Kidney (tissue), 14 donors: ENCODE data around the gene TRIP10. TPM values are rescaled to one million over a fixed set of nuclear protein-coding genes. Genes with fewer than 3 reads are reported as not detected.
A peak's percentile ranks its signal among the peaks of the same experiment; 100 is the strongest.

ENCODE experiments used
- DNase-seq, 5 donors: peaks; one replicate each; pipeline ENCODE4 v3.0.0-alpha.2; 2013 to 2020
- FAIRE-seq: peaks from 2 replicates; lab custom pipeline; 2012; peaks lifted over from hg19 to GRCh38; lab: Jason Lieb, UNC
- H3K27ac ChIP-seq, 2 donors: one replicate each; pipeline ENCODE4 v1.7.0; 2013; ENCODE audit warnings: low read depth in 2 of 2, low read length in 2 of 2, inconsistent platforms in 1 of 2
- H3K27me3 ChIP-seq: one replicate; pipeline ENCODE4 v1.7.1; 2013; ENCODE audit warnings: low read length, inconsistent platforms; ENCODE audit not compliant: control insufficient read depth, insufficient read depth
- H3K36me3 ChIP-seq, 3 donors: one replicate each; pipeline versions ENCODE4 v1.7.0 to v1.7.1; 2013; ENCODE audit warnings: low read length in 3 of 3, control low read depth in 1 of 3, inconsistent platforms in 1 of 3; ENCODE audit not compliant: insufficient read depth in 3 of 3, control insufficient read depth in 2 of 3
- H3K4me1 ChIP-seq, 3 donors: one replicate each; pipeline versions ENCODE4 v1.7.0 to v1.7.1; 2013; ENCODE audit warnings: low read length in 3 of 3, inconsistent platforms in 1 of 3, low read depth in 1 of 3; ENCODE audit not compliant: control insufficient read depth in 2 of 3, insufficient read depth in 2 of 3
- H3K4me3 ChIP-seq, 3 donors: one replicate each; pipeline versions ENCODE4 v1.7.0 to v1.8.1; 2013; ENCODE audit warnings: low read length in 3 of 3, control low read depth in 1 of 3, inconsistent platforms in 1 of 3
- H3K9ac ChIP-seq, 3 donors: one replicate each; pipeline versions ENCODE4 v1.7.0 to v1.7.1; 2013; ENCODE audit warnings: low read length in 3 of 3, control low read depth in 1 of 3, inconsistent platforms in 1 of 3
- H3K9me3 ChIP-seq, 3 donors: one replicate each; pipeline versions ENCODE4 v1.7.0 to v1.7.1; 2013; ENCODE audit warnings: low read length in 3 of 3, control low read depth in 1 of 3, inconsistent platforms in 1 of 3; ENCODE audit not compliant: control insufficient read depth in 2 of 3, insufficient read depth in 1 of 3
- CTCF ChIP-seq: IDR thresholded peaks from 3 replicates; pipeline ENCODE4 v1.5.1; 2012; ENCODE audit warnings: mild to moderate bottlenecking, moderate library complexity, borderline replicate concordance; ENCODE audit not compliant: insufficient read depth; ENCODE audit errors: extremely low read depth
- intact Hi-C: fragments of 100-400 bp; cut with DNase I; formaldehyde crosslinking; loops from one replicate; pipeline ENCODE4 v1.11.1; 2022
- polyA plus RNA-seq: library from polyadenylated mRNA; stranded (reverse); fragments of 350-450 nt; fragmentation: Illumina TruSeq; extraction: RNeasy Lipid Tissue Mini Kit (QIAGEN cat#74804); gene quantifications from one replicate; pipeline ENCODE4 v1.2.3, GENCODE V29; 2014; ENCODE audit warnings: low read depth, low replicate concordance; ENCODE audit not compliant: insufficient read depth
- total RNA-seq: library from RNA; stranded (reverse); fragmentation: NEBNext Ultra II Directional; extraction: Animal tissue kit (Norgen Biotek cat#: 25700); gene quantifications from one replicate; pipeline ENCODE4 v1.2.1, GENCODE V29; 2021
- donor health status: control.
- donor health status: control.
- donor health status: control.
- donor health status: control.
- donor health status: control.
- donor health status: DM: yes; HTN: yes; CAD: no.
- donor health status: Normal renal cell carcinoma (clear cell type).

The TRIP10 gene
- total and polyA plus RNA-seq, 2 donors from 2014 or later = 57.5 to 92.9 TPM

DNA sequence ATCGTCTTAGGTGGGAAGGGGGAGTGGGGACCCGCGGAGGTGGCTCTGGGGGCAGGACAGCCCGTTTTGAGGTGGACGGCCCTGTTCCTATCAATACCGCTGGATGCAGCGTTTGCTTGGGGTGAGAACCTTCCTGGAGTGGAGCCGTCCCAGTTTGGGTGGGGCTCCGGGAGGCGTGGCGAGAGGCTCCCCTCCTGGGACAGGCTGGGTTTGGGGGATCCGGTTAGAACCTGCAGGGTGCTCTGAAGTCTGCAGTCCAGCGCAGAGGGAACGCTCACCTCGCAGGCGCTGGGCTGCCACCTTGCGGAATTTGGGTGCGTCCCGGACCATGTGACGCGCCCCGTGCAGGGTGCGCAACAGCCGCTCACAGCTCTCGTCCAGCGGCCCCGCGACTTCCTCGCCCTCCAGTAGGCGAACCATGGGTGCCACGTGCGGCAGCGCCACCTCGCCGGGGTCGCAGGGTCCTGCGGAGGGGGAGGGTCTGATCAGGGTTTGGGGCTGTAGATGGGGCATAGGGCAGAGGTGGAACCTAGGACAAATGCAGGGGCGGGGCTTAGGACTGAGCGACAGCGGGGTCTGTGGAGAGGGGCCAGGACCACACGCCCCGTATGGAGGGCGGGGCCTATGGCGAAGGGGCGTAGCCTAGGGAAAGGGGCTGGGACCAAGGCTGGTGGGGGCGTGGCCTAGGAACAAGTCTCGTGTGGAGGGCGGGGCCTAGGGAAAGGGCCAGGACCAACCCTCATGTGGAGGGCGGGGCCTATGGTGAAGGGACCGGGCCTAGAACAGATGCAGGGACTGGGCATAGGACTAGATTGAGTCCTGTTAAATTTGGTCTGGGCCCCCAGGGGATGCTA is 13.9 kb downstream of the TRIP10 start:
- no peak for FAIRE-seq
- Histone ChIP-seq H3K36me3 (peaks cover 0 to 16% (median 0%) of the 10 kb centered on the region in 3 donors), H3K4me3 (peak overlapping the region in 2 of 3 donors; percentile 50 to 54), H3K27ac (peak overlapping the region; percentile 68 to 83), H3K9me3 (no peaks in the 10 kb centered on the region), H3K27me3 (no peaks in the 10 kb centered on the region), H3K9ac (peak overlapping the region in 2 of 3 donors; percentile 40 to 78), H3K4me1 (peaks cover 0 to 5% (median 0%) of the 10 kb centered on the region in 3 donors)
- peak; percentile 63 for TF ChIP-seq CTCF
- intact Hi-C loops = no loop called here
- peak; percentile 80 to 95 (median 88) for DNase-seq

DNA sequence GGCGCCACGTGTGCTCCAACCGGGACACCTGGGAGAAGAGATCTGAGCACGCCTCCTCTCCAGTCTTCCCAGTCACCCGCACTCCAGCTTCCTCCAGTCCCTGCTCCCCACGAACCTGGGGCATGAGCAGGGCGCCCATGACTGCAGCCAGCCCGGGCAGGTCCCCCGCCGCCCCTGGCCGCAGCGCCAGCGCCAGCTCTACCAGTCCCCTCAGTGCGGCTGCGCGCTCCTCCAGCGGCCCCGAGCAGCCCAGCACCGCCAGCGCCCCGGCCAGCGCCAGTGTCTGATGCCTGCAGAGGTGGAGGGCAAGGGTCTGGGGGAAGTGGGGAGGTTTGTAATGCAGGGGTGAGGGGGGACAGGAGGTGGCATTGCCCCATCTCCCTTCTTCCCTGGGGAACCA is 14.7 kb downstream of the TRIP10 start:
- peak in 2 of 5 donors; percentile 58 to 81 for DNase-seq
- Histone ChIP-seq H3K9ac (no peak overlapping the region), H3K27ac (no peak overlapping the region), H3K36me3 (peaks cover 0 to 15% (median 0%) of the 10 kb centered on the region in 3 donors), H3K9me3 (no peaks in the 10 kb centered on the region), H3K27me3 (no peaks in the 10 kb centered on the region), H3K4me3 (no peak overlapping the region), H3K4me1 (peaks cover 0 to 5% (median 0%) of the 10 kb centered on the region in 3 donors)
- TF ChIP-seq CTCF = no peak
- FAIRE-seq = no peak
- intact Hi-C loops = no loop called here

GRCh38 chr19:6754653-6755463 is 15.4 kb downstream of the TRIP10 start:
- H3K4me1 ChIP-seq = peaks cover 0 to 5% (median 0%) of the 10 kb centered on the region in 3 donors
- H3K36me3 ChIP-seq = peaks cover 0 to 8% (median 0%) of the 10 kb centered on the region in 3 donors
- H3K27ac ChIP-seq = no peak overlapping the region
- DNase-seq (peak in 2 of 5 donors; percentile 45 to 67), FAIRE-seq (no peak)
- no peak overlapping the region for H3K9ac ChIP-seq
- no peak overlapping the region for H3K4me3 ChIP-seq
- H3K9me3 ChIP-seq = no peaks in the 10 kb centered on the region
- intact Hi-C loops = no loop called here
- H3K27me3 ChIP-seq = no peaks in the 10 kb centered on the region
- no peak for TF ChIP-seq CTCF
